ENCODE measurements around the gene BACH2.
"Not testable (repeated sequence)": the region's sequence is repeated elsewhere in the genome, so short reads cannot be mapped to it uniquely, and the experiment has no call there.

The BACH2 gene

DNA sequence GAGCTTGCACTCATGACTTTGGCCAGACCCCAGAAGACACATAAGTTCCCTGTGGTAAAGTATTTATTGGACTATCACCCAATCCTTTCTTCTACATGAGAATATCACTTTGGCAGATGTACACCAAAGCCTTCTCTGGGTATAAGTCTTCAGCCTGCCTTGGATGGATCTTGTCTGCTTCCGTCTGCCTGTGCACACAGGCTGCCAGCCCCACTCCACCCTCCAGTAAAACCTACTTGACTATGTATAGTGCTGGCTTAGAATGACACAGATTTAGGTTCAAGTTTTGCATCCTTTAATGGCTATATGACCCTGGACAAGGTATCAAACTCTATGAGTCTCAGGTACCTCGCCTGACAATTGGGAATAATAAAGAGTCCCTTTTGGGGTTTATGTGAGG, 63.4 kb downstream of the BACH2 start:
- DNase-seq: no peak

DNA sequence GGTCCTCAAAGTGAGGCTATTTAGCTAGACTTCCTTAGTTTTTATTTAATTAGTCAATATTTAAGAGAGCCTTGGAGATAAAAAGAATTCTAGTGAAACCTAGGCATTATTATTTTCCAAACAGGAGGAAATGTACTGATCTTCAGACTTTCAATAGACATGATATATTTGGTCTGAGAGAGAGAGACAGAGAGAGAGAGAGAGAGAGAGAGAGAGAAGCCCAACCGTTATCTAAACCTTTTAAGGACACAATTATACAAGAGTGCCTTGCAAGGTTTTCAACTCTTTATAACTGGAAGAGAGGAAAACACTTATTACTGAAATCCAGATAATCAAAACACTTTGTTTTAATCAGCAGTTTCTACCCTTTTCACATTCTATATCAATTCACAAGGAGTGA, 64.8 kb downstream of the BACH2 start:
- DNase-seq: no peak

DNA sequence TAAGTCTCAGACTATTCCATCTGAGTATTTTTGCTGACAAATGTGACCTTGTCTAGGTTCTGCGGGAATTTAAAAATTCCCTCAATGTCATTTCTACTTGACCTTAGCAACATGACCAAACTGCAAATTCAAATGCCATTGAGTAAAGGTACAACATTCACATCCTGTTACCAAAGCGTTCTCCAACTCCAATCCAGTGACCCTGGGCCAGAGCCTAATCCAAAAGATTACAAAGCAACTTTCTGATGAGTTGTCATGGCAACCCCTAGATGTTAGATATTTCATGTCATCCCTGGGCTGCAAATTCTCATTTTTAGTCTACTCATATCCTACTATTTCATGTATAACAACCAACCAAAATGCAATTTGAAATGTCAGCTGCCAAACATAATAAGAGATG, 65.3 kb downstream of the BACH2 start:
- DNase-seq: no peak

DNA sequence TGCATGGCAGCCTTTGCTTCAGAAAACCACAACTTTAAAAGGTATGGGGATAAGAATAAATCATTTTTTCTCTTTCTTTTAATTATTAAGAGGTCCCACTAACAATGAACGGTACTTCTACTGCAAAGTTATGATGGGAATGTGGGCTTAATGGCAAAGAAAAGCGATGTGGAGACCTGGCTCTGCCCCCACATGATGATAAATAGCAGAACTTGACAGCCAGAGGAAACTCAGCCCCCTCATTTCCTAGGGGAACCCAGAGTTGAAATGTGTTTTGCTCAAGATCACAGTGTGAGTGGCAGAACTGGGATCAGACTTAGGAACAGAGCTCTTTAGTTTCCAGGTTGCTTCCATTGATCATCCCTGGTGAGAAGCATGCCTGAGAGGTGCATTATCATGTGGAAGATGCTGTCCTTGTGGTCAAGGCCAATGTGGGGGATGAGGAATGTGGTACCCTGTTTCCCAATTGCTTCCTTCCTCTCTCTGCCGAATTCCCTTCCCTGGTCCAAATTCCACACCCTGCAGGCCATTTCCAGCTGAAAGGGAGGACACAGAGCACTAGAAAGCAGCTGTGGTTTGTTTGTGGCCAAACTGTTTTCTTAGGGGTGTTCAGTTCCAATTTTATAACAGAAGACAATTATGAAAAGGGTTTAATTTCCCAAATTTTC, 66.0 kb downstream of the BACH2 start:
- DNase-seq: no peak

DNA sequence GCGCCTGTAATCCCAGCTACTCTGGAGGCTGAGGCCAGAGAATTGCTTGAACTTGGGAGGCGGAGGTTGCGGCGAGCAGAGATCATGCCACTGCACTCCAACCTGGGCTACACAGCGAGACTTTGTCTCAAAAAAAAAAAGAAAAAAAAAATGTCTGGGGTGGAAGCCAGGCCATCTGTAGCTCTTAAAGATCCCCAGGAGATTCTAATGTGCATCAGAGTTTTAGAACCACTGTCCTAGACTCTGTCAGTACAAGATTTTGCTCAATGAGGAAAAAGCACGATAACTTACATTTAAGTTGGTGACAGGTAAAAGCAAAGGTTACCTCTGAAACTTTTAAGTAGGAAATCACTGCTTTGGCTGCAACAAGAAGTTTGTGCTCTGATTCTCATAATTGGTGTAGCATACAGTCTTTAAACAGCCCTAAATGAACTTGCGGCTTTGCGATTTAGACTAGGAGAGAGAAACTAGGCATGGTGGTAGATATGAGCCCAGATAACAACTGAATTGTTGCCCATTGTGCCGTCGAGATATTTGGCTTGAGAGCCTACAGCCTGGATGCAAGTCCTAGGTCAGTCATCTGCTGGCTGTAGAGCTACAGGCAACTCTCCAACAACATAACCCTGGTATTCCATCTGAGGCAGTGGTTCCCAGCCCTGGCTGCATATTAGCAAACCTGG, 67.2 kb downstream of the BACH2 start:
- no peak for DNase-seq

DNA sequence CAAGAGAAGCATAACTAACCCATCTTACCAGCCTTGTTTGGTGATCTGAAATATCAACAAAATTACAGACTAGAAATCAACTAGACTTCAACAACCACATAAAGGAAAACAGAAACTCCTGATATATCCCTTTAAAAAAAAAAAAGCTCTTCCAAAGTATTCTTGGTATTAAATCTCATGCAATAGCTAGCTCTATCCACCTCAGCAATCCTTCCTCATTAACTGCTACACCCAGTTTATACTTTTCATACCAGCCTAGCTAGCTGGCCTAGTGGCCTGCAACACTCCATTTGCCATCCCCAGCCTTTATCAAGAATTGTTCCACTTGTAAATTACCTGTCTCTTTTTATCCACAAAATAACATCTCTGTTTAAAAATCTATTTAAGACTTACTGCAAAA, 69.0 kb downstream of the BACH2 start:
- DNase-seq: no peak

DNA sequence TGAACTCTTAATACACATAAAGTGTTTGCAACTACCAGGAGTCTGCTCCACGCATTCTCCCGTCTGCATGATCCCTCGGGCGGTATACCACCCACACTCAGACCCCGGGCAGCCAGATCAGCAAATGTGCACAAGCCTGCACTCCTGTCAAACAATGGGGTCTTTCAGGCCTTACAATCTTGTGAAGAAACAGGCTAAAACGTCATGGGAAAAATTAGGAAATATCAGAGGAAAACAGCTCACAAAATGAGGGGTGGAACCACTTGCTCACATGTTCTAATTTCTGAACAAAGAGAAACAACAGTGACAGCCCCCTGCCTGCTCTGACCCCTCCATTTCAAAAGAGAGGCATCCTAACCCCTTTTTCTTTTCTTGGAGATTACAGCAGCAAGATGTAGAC, 69.4 kb downstream of the BACH2 start:
- no peak for DNase-seq

DNA sequence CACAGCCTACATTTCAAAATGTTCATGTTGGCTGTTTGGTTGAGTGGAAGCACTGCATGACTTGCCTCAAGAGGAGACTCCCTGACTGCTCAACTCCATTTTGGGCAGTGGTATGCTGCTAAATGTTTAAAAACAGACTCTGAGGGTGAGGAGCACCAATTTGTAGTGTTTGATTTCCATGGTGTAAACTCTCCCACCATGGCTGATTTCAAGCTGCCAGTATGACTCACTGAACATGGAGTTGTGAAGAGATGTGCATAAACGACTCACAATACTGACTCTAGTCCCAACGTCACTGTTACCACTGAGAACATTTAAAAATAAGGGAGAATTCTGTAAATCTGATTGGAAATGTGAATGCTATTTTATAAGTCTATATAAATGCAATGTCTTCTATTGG, 70.4 kb downstream of the BACH2 start:
- no peak for DNase-seq

DNA sequence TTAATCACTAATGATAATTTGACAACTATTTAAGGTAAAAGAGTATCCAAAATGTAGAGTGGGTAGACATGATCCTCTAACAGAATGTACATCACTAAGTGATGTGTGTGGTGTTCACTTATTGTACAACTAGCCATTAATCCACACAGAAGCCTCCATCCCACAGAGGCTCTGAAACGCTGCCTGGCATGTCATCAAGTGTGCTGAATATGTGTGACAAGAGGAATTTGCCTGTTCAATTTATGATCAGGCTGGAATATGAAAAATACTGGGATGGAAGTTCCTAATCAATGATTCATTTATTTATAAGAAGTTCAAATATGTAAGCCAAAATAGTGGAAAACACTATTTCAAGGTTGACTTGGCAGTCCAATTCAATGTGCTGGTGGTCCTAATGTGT, 72.4 kb downstream of the BACH2 start:
- DNase-seq: no peak

DNA sequence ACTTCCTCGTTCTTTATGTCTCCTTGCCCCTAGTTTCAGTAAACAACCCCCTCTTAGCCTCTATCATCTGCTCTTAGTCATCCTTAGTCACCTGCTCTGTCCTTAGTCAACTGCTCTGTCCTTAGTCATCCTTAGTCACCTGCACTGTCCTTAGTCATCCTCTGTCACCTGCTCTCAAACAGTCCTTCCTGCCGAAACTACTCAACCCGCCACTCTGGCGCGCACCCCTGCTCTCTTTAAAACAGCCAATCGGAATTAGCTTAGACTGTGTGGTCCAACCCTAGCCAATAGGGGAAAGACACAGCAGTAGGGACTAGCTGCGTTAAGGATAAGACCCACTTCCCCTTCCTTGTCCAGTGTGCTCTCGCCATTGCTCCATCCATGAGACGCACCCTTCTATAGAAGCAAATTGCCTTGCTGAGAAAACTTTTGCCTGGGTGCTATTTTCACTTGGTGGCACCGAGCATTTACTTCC, 73.9 kb downstream of the BACH2 start:
- no peak for DNase-seq

DNA sequence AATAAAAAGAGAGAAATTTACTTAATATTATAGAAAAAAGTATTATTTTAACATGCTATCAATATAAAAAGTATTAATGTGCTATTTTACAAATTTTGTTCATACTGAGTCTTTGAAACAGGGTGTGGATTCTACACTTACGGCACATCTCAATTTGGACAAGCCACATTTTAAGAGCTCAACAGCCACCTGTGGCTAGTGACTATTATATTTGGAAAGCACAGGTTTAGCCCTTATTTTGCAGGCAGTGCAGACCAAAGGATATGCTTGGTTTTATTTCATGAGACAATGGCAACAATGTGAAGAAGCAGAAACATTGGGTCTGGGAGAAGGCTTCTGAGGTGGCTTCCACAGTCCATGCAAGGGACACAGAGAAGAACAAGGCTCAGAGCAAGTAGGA, 74.6 kb downstream of the BACH2 start:
- no peak for DNase-seq

DNA sequence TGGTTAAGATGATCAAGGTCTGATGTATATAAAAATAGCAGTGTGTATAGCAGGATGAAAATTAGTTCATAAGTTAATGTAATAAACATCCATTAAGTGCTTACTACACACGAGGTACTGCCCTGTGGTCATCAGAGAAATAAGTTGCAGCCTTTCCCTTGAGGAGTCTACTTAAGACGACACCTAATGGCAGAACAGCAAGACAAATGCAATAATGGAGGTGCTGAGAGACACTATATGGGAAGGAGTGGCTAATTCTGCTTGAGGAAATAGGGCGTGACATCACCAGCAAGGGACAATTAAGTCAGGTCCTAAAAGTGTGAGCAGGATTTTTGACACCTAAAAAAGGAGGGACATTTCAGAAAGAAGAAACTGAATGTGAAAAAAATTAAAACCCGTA, 75.2 kb downstream of the BACH2 start:
- no peak for DNase-seq

DNA sequence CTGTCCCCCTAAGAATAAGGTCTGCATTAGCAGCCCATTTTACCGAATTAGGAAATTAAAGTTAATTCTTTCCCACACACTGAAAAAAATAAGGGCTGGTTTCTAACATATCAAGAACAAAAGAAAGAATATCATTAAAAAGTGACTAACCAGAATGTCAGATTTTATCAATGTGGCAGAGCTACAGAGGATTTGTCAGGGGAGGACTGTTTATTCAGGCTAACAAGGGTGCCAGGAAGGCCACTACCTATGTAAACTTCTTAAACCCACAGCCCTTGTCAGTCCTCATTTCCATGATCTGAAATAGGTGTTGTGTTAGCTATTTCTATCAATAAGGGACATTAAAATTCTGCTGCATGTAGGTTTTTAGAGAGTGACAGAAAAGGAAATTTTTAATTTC, 76.4 kb downstream of the BACH2 start:
- DNase-seq: no peak

DNA sequence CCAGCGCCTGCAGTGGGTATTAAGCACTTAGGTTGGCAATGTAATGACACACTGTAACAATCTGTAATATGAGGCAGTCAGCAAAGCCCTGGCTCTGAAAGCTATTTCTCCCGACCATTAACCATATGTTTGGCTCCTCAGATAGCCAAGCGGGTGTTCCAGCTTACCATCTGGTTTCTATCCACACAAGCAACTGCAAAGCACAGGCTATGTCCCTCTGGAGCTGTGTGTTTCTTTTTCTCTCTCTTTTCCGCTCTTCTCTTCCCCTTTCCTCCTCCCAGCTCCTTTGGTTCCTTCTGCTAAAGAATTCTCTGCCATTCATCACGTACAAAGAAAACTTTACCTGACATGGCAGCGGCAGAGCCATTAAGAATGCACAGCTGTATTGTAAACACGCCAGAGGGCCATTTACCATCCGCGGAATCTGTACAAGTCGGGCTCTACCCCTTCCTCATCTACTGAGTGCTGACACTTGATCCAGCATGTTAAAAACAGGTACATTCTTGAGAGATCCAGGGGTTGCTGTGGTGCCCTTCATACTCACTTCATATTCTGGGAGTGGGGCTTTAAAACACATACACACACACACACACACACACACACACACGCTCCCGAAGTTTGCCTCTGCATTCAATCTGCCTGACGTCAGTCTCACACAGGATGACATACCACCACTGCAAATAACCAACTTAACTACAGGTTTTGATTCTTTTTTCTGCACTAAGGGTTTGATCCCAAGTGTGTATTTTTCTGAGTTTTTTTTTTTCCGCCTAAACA, 77.2 kb downstream of the BACH2 start:
- peak; percentile 80 for DNase-seq

DNA sequence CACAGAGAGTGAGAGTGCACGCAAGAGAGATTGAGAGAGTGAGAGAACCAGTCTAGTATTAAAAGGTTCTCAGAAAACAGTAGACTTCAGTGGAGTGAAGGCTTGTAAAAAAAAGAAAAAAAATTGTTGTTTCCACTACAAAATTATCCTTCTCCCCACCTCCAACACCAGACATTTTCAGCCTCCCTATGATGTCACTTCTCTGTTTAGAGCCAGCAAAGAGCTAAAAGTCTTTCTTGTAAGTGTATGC, 77.8 kb downstream of the BACH2 start:
- DNase-seq: no peak

DNA sequence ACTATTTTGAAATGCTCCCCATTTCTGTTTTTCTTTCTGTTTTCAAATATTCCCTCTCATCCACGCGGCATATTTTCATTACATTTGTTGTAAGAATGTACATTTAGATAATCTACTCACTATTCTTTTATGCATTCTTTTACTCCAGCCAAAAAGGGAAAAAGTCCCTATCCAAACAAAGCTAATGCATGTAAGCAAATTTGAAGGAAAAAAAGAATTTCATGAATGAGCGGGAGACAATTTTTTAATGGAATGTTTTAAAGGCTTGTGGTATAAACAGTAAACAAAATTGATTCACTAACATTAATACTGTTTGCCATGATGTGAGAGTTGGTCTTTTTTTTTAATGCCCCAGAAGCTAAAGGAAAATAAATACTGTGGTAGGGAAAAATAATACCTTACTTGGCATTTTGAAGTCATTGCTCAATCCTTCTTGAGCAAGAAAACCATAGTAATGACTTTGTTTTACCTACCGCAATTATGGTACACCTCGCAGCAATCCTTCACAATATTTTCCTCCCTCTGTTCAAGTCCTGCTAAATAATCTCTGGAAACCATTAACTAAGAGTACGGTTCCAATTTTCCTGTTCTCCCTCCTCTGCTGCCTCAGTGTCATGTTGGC, 79.0 kb downstream of the BACH2 start:
- no peak for DNase-seq

DNA sequence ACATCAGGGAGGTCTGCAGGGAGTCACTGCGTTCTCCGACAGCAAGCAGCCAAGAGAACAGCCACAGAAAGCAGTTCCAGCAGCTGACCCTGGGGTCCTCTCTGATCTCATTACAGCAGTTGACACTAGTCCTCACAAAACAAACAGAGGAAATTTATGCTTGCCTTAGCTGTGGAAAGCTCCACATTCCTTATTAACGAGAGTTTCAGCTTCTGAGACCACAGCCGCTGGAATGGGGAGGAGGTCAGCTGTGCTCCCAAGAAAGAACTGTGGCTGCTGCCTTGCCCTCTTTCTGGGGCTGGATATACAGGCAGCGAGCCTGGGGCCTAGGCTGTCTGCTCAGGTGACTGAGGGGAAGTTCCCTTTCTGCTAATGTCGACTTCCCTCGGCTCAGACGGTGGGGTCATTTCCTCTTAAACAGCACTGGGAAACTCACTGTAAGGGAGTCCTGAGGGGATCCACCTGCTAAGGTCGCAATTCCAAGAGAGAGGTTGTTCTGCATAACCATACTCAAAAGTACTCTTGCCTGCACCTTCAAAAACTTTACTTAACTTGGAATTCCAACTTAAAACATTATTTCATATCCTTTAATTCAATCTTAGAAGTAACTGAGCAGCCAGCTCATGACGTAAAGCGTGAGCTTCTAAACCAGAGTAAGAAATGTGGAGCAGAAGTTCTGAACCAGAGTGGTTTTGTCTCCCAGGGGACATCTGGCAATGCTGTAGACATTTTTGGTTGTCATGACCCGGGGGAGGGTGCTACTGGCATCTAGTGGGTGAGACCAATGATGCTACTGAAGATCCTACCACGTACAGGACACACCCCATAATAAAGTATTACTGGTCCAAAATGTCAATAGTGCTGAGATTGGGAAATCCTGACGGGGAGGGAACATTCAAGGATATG, 80.3 kb downstream of the BACH2 start:
- DNase-seq: no peak

DNA sequence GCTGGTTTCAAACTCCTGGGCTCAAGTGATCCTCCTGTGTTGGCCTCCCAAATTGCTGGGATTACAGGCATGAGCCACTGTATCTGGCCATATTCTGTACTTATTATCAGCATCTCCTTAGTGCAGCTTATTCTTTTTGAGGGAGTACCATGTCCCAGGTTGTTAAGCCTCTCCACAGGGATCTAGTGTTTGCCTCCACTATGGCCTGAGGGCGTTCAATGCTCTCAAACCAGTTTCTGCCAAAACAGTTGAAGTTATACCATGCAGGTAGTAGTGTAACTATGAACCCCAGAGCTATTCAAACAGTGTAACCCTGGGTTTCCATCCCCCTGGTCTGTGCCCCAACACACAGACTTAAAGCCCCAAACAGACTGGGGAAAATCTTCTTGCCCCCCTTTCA, 81.7 kb downstream of the BACH2 start:
- DNase-seq: no peak

DNA sequence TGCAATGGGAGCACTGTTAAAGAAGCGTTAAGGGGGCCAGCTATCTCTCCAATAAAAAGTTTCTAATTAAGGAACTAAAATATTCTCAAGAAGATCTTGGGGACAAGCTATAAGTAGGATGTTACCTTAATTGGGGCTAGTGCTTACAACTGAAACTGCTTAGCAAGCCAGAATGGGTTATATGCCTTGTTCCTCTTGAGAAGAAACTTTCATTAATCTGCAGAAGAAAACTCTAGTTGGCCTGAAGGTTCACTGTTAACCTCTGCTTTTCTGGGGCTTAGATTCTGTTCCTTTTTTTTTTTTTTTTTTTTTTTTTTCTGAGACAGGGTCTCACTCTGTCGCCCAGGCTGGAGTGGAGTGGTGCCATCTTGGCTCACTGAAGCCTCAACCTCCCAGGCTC, 82.2 kb downstream of the BACH2 start:
- no peak for DNase-seq

DNA sequence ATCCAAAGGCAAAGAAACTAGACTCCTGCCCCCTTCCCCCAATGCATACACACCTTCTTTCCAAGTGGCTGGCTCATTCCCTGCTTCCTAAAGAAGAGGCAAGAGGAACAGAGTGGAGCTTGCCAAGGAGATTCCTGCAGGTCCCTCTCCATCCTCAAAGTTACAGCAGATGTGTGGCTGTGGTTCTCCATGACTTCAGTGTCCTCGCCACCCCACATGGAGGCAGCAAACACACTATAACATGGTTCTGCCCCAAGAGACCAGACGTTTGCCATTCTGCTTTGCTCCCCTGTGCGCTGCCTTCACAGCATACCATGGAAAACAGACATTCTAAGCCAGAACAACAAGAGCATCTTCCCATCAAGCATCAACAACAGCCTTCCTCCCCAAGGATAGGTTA, 84.4 kb downstream of the BACH2 start:
- no peak for DNase-seq

DNA sequence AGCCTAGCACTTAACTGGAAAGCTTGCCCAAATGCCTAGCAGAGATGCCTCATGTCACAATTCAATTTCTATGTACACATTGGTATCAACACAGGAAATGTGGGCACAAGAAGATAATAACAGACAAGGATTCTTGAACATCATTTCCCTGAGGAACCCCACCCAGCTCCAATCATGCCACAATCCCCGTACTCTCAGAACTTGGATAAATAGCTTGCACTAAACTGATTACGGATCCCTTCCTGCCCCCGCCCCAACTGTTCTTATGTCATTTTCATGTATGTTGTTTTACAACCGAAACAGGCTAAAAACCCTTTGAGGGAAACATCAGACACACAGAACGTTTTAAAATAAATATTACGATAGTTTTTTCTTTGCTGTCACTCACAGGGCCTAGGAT, 87.1 kb downstream of the BACH2 start:
- DNase-seq: no peak

DNA sequence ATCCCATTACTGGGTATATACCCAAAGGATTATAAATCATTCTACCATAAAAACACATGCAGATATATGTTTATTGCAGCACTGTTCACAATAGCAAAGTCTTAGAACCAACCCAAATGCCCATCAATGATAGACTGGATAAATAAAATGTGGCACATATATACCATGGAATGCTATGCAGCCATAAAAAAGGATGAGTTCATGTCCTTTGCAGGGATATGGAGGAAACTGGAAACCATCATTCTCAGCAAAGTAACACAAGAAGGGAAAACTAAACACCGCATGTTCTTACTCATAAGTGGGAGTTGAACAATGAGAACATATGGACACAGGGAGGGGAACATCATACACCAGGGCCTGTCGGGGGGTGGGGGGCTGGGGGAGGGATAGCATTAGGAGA, 88.0 kb downstream of the BACH2 start:
- DNase-seq: not testable (repeated sequence)
